Activated B cell treated with CpG ODN at 0.5 μM for 24 hours (primary cell): ENCODE measurements around the gene ANKRD28. TPM values are rescaled to one million over a fixed set of nuclear protein-coding genes. Genes with fewer than 3 reads are reported as not detected.
"Not testable (repeated sequence)": the region's sequence is repeated elsewhere in the genome, so short reads cannot be mapped to it uniquely, and the experiment has no call there.

Source experiments
- ATAC-seq: fragments of 200-7000 bp; cut with Tn5 transposase; one replicate; pipeline ENCODE4 v1.10.0; 2021; ENCODE audit warnings: low read depth, mild to moderate bottlenecking, moderate library complexity
- CTCF ChIA-PET: fragments of 350-600 bp; sonication (Branson Sonifier 250); formaldehyde crosslinking; loops from one replicate; lab custom pipeline; 2021; ENCODE audit warnings: antibody characterized with exemption; lab: Charles Lee
- POLR2A ChIA-PET: fragments of 350-600 bp; sonication (Branson Sonifier 250); formaldehyde crosslinking; loops from one replicate; lab custom pipeline; 2021; ENCODE audit warnings: antibody characterized with exemption; lab: Charles Lee
- DNase-seq: peaks from one replicate; pipeline ENCODE4 v3.0.0; 2022
- H3K27ac Mint-ChIP-seq: one replicate; pipeline ENCODE4 v1.8.0; 2020; ENCODE audit warnings: mixed read lengths
- H3K27me3 Mint-ChIP-seq: one replicate; pipeline ENCODE4 v1.8.0; 2021; ENCODE audit warnings: mixed read lengths
- H3K36me3 Mint-ChIP-seq: one replicate; pipeline ENCODE4 v1.8.0; 2021; ENCODE audit warnings: low read depth, mixed read lengths
- H3K4me1 Mint-ChIP-seq: one replicate; pipeline ENCODE4 v1.8.0; 2021; ENCODE audit warnings: mixed read lengths
- H3K4me3 Mint-ChIP-seq: one replicate; pipeline ENCODE4 v1.8.0; 2020; ENCODE audit warnings: mild to moderate bottlenecking, mixed read lengths
- H3K9me3 Mint-ChIP-seq: one replicate; pipeline ENCODE4 v1.8.0; 2020; ENCODE audit warnings: mixed read lengths
- CTCF ChIP-seq: fragments of 200-600 bp; IDR thresholded peaks from one replicate; pipeline ENCODE4 v1.8.0; 2022; ENCODE audit warnings: antibody characterized with exemption, mild to moderate bottlenecking
- intact Hi-C: fragments of 100-400 bp; cut with micrococcal nuclease; formaldehyde crosslinking; loops from one replicate; pipeline ENCODE4 v1.15.1; 2024
- total RNA-seq: library from RNA; stranded (reverse); gene quantifications from 2 replicates; pipeline ENCODE4 v1.2.3, GENCODE V29; 2022

ANKRD28 gene
- total RNA-seq, 1 donor from 2014 or later = 29.9 TPM

GRCh38 chr3:15630646-15631350, 167.0 kb downstream of the ANKRD28 start:
- ATAC-seq = peak; percentile 26
- ChIA-PET POLR2A (interaction anchor here (1.8 kb wide), 1 partner anchor 181 kb away, joined by 12 read pairs; no protein-coding TSS in a partner anchor), CTCF (interaction anchor here (0.6 to 5.3 kb wide), 14 partner anchors 12 to 617 kb away, joined by 3 to 52 read pairs (median 4); no protein-coding TSS in a partner anchor)
- Mint-ChIP-seq H3K4me1 (peaks cover 18% of the 10 kb centered on the region), H3K27ac (peak overlapping the region; percentile 41), H3K27me3 (no peaks in the 10 kb centered on the region), H3K9me3 (no peaks in the 10 kb centered on the region), H3K4me3 (no peak overlapping the region), H3K36me3 (peaks cover 3% of the 10 kb centered on the region)
- no peak for TF ChIP-seq CTCF
- intact Hi-C loops = loop anchor here (1.0 to 10.0 kb wide), 8 partner anchors 17 to 617 kb away; no protein-coding TSS in a partner anchor
- DNase-seq = no peak

GRCh38 chr3:15629860-15630597, 167.8 kb downstream of the ANKRD28 start:
- intact Hi-C loops = loop anchor here (1.0 to 10.0 kb wide), 8 partner anchors 17 to 617 kb away; no protein-coding TSS in a partner anchor
- Mint-ChIP-seq H3K27ac (peak overlapping the region; percentile 41), H3K36me3 (peaks cover 3% of the 10 kb centered on the region), H3K27me3 (no peaks in the 10 kb centered on the region), H3K9me3 (no peaks in the 10 kb centered on the region), H3K4me3 (peak overlapping the region; percentile 56), H3K4me1 (peaks cover 14% of the 10 kb centered on the region)
- no peak for TF ChIP-seq CTCF
- POLR2A ChIA-PET = interaction anchor here (1.1 to 1.8 kb wide), 2 partner anchors 176 to 182 kb away, joined by 6 to 12 read pairs; no protein-coding TSS in a partner anchor
- CTCF ChIA-PET = interaction anchor here (0.7 to 5.3 kb wide), 13 partner anchors 13 to 618 kb away, joined by 3 to 52 read pairs (median 4); no protein-coding TSS in a partner anchor
- no peak for DNase-seq
- ATAC-seq = peak; percentile 100

- H3K27ac Mint-ChIP-seq = no peak overlapping the region
- H3K36me3 Mint-ChIP-seq = peaks cover 7% of the 10 kb centered on the region
- intact Hi-C loops = no loop called here
- H3K4me3 Mint-ChIP-seq = no peak overlapping the region
- POLR2A ChIA-PET = interaction anchor here (1.1 kb wide), 1 partner anchor 177 kb away, joined by 6 read pairs; no protein-coding TSS in a partner anchor
- no peak for TF ChIP-seq CTCF
- no peak for DNase-seq
- CTCF ChIA-PET = interaction anchor here (2.6 to 5.3 kb wide), 2 partner anchors 183 to 550 kb away, joined by 7 to 52 read pairs; no protein-coding TSS in a partner anchor
- H3K9me3 Mint-ChIP-seq = peaks cover 4% of the 10 kb centered on the region
- H3K27me3 Mint-ChIP-seq = no peaks in the 10 kb centered on the region
- H3K4me1 Mint-ChIP-seq = peaks cover 18% of the 10 kb centered on the region
- no peak for ATAC-seq
Observed at GRCh38 chr3:15628967-15629366, 168.8 kb downstream of the ANKRD28 start.

- no peak for TF ChIP-seq CTCF
- Mint-ChIP-seq H3K4me1 (peaks cover 6% of the 10 kb centered on the region), H3K36me3 (peaks cover 52% of the 10 kb centered on the region), H3K27me3 (no peaks in the 10 kb centered on the region), H3K9me3 (peaks cover 39% of the 10 kb centered on the region), H3K4me3 (no peak overlapping the region), H3K27ac (no peak overlapping the region)
- ATAC-seq (no peak), DNase-seq (no peak)
- intact Hi-C loops = no loop called here
- ChIA-PET CTCF (interaction anchor here (1.6 kb wide), 1 partner anchor 189 kb away, joined by 3 read pairs; no protein-coding TSS in a partner anchor), POLR2A (no interaction called here)
Observed at GRCh38 chr3:15623535-15624440, 174.0 kb downstream of the ANKRD28 start.

- intact Hi-C loops, H3K4me1 Mint-ChIP-seq, ATAC-seq, H3K27ac Mint-ChIP-seq, POLR2A ChIA-PET, H3K27me3 Mint-ChIP-seq, H3K4me3 Mint-ChIP-seq, CTCF ChIA-PET, DNase-seq: not testable (repeated sequence)
- Mint-ChIP-seq H3K36me3 (peaks cover 50% of the 10 kb centered on the region), H3K9me3 (peaks cover 39% of the 10 kb centered on the region)
Observed at GRCh38 chr3:15619659-15620464, 177.9 kb downstream of the ANKRD28 start.
